Measurements from ENCODE around the gene IMP3. TPM values are rescaled to one million over a fixed set of nuclear protein-coding genes. Genes with fewer than 3 reads are reported as not detected.

IMP3 gene
- total and polyA plus RNA-seq, 7 donors: 55.4 to 117 (median 71.1) TPM

- Histone ChIP-seq H3K4me3 (no peak overlapping the region), H3K27me3 (no peaks in the 10 kb centered on the region), H3K36me3 (peaks cover 28 to 68% (median 52%) of the 10 kb centered on the region in 4 donors), H3K9me3 (no peaks in the 10 kb centered on the region), H3K27ac (peak overlapping the region in 2 of 4 donors; percentile 93 to 94), H3K4me1 (peaks cover 0 to 54% (median 40%) of the 10 kb centered on the region in 4 donors)
- intact Hi-C loops (cut with DNase I): no loop called here
- WGBS, 2 donors: 88% methylated on average over 30 of the region's 30 CpGs
- no peak for DNase-seq
- TF ChIP-seq POLR2AphosphoS5 (IDR thresholded peaks at IDR 0.05) (peak in 1 of 4 donors; percentile 7), EP300 (IDR thresholded peaks at IDR 0.05) (no peak)
Measured at GRCh38 chr15:75676688-75677464, 36.9 kb upstream of the IMP3 start.

GRCh38 chr15:75675579-75676404, 35.8 kb upstream of the IMP3 start:
- no peaks in the 10 kb centered on the region for H3K27me3 ChIP-seq
- peaks cover 25 to 57% (median 42%) of the 10 kb centered on the region in 4 donors for H3K36me3 ChIP-seq
- peak overlapping the region; percentile 79 to 94 (median 92) for H3K27ac ChIP-seq
- TF ChIP-seq POLR2A (IDR thresholded peaks at IDR 0.05) (no peak), POLR2AphosphoS5 (IDR thresholded peaks at IDR 0.05) (peak in 3 of 4 donors; percentile 25 to 43 (median 29))
- H3K4me1 ChIP-seq: peaks cover 0 to 62% (median 46%) of the 10 kb centered on the region in 4 donors
- H3K4me3 ChIP-seq: no peak overlapping the region
- no peaks in the 10 kb centered on the region for H3K9me3 ChIP-seq
- intact Hi-C loops (cut with DNase I): no loop called here
- WGBS, 2 donors: 89 to 92% methylated on average over 41 of the region's 41 CpGs
- DNase-seq: no peak

- intact Hi-C loops (cut with DNase I): no loop called here
- H3K27ac ChIP-seq: peak overlapping the region; percentile 79 to 94 (median 92)
- no peaks in the 10 kb centered on the region for H3K9me3 ChIP-seq
- H3K27me3 ChIP-seq: no peaks in the 10 kb centered on the region
- peaks cover 25 to 43% (median 34%) of the 10 kb centered on the region in 4 donors for H3K36me3 ChIP-seq
- no peak overlapping the region for H3K4me3 ChIP-seq
- peaks cover 0 to 62% (median 46%) of the 10 kb centered on the region in 4 donors for H3K4me1 ChIP-seq
- whole genome bisulfite sequencing, 2 donors: 83 to 85% methylated on average over 8 of the region's 8 CpGs
- TF ChIP-seq POLR2A (IDR thresholded peaks at IDR 0.05): no peak
- peak in 1 of 4 donors; percentile 15 for TF ChIP-seq POLR2AphosphoS5 (IDR thresholded peaks at IDR 0.05)
- no peak for DNase-seq
Measured at GRCh38 chr15:75674366-75674765, 34.3 kb upstream of the IMP3 start.

DNA sequence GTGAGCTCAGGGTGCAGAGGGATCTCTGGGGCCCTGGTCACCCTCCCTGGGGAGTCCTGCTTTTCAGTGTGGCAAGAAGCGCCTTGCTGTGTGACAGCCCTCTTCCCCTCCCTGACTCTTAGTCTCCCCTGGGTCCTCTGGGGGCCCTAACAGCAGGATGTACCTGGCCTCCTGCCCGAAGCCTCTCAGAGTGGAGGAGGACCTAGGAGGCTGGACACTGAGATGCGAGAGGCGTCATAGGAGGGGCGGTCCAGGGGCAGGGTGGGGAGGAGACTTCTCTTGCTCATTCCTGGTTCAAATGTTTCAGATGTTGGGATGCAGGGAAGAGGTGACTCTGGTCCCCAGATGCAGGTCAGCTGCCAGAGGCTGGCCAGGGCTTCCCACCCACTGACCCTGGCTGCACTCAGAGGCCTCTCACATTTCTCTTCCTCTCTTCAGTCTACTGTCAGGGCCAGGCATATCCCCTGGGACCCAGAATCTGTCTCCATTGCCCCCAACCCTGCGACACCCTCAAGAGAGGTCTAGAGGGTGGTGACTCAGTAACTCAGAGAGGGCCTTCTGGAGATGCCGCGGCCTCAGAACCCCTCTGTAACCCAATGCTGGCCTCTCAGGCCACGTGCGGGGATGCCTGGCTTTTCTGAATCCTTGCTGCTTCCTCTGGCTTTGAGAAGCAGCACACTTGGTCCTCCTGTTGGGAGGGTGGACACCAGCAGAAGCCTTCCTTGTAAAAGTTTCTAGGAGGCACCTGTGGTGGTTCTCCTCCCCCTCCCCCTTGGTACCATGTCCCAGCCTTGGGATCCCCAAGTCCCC, 33.6 kb upstream of the IMP3 start:
- Histone ChIP-seq H3K4me1 (peaks cover 0 to 62% (median 46%) of the 10 kb centered on the region in 4 donors), H3K9me3 (no peaks in the 10 kb centered on the region), H3K27ac (peak overlapping the region; percentile 79 to 94 (median 92)), H3K4me3 (peak overlapping the region in 3 of 4 donors; percentile 9 to 32 (median 13)), H3K27me3 (no peaks in the 10 kb centered on the region), H3K36me3 (peaks cover 19 to 38% (median 30%) of the 10 kb centered on the region in 4 donors)
- intact Hi-C loops (cut with DNase I): no loop called here
- TF ChIP-seq, protein P1, sequence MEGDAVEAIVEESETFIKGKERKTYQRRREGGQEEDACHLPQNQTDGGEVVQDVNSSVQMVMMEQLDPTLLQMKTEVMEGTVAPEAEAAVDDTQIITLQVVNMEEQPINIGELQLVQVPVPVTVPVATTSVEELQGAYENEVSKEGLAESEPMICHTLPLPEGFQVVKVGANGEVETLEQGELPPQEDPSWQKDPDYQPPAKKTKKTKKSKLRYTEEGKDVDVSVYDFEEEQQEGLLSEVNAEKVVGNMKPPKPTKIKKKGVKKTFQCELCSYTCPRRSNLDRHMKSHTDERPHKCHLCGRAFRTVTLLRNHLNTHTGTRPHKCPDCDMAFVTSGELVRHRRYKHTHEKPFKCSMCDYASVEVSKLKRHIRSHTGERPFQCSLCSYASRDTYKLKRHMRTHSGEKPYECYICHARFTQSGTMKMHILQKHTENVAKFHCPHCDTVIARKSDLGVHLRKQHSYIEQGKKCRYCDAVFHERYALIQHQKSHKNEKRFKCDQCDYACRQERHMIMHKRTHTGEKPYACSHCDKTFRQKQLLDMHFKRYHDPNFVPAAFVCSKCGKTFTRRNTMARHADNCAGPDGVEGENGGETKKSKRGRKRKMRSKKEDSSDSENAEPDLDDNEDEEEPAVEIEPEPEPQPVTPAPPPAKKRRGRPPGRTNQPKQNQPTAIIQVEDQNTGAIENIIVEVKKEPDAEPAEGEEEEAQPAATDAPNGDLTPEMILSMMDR (IDR thresholded peaks at IDR 0.05): no peak
- peak in 1 of 2 donors; percentile 23 for TF ChIP-seq POLR2A (IDR thresholded peaks at IDR 0.05)
- peak; percentile 26 to 69 (median 42) for TF ChIP-seq POLR2AphosphoS5 (IDR thresholded peaks at IDR 0.05)
- DNase-seq: peak; percentile 96
- WGBS, 2 donors: 81 to 86% methylated on average over 10 of the region's 10 CpGs

GRCh38 chr15:75672646-75673425, 32.8 kb upstream of the IMP3 start:
- Histone ChIP-seq H3K4me1 (peaks cover 0 to 62% (median 46%) of the 10 kb centered on the region in 4 donors), H3K36me3 (peaks cover 15 to 30% (median 26%) of the 10 kb centered on the region in 4 donors), H3K27ac (peak overlapping the region; percentile 79 to 94 (median 92)), H3K4me3 (peak overlapping the region in 3 of 4 donors; percentile 9 to 32 (median 13)), H3K9me3 (no peaks in the 10 kb centered on the region), H3K27me3 (no peaks in the 10 kb centered on the region)
- no peak for TF ChIP-seq POLR2A (IDR thresholded peaks at IDR 0.05)
- peak in 3 of 4 donors; percentile 52 to 65 (median 62) for TF ChIP-seq POLR2AphosphoS5 (IDR thresholded peaks at IDR 0.05)
- TF ChIP-seq, protein P1 (IDR thresholded peaks at IDR 0.05): no peak
- peak; percentile 87 for DNase-seq
- intact Hi-C loops (cut with DNase I): no loop called here
- 69 to 78% methylated on average over 14 of the region's 14 CpGs for WGBS, 2 donors

Data from sigmoid colon (tissue), 7 donors.